Stimulated activated CD4-positive, alpha-beta T cell treated with anti-CD3 and anti-CD28 coated beads, Interleukin-1b, Interleukin-23, amount 100 ng/mL, for 1 hour (primary cell): ENCODE data around the gene PHYKPL.
"Not testable (repeated sequence)": the region's sequence is repeated elsewhere in the genome, so short reads cannot be mapped to it uniquely, and the experiment has no call there.

Experiments
- DNase-seq, 2 donors: peaks; one replicate each; pipeline ENCODE4 v3.0.0-alpha.2; 2020; ENCODE audit warnings: low read depth in 2 of 2

The PHYKPL gene

DNA sequence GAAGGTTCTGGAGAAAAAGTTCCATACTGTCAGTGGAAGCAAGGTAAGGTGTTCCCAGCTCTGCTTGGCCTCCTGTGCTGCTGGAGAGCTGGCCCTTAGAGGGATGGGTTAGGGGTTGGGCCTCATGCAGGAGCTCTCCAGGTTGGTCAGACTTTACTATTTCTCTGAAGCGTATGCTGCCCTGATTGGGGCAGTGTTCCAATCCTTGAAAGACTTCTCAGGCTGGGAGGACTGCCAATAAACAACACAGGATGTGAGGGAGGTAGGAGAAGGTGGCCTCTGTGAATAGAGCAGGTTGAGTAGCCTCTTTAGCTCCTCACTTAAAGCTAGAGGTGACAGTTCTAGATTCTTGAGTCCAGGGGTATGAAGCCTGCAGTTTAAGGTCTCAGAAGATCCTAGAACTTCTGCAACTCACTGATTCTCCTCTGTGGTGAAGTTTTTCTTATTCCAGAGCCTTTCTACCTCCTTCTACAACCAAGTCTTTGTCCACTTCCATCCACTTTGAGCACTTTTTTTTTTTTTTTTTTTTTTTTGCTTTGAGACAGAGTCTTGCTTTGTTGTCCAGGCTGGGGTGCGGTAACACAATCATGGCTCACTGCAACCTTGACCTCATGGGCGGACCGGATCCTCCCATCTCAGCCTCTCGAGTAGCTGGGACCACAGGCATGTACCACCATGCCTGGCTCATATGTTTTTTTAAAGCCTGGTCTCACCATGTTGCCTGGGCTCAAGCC is 25.3 kb downstream of the PHYKPL start:
- no peak for DNase-seq

DNA sequence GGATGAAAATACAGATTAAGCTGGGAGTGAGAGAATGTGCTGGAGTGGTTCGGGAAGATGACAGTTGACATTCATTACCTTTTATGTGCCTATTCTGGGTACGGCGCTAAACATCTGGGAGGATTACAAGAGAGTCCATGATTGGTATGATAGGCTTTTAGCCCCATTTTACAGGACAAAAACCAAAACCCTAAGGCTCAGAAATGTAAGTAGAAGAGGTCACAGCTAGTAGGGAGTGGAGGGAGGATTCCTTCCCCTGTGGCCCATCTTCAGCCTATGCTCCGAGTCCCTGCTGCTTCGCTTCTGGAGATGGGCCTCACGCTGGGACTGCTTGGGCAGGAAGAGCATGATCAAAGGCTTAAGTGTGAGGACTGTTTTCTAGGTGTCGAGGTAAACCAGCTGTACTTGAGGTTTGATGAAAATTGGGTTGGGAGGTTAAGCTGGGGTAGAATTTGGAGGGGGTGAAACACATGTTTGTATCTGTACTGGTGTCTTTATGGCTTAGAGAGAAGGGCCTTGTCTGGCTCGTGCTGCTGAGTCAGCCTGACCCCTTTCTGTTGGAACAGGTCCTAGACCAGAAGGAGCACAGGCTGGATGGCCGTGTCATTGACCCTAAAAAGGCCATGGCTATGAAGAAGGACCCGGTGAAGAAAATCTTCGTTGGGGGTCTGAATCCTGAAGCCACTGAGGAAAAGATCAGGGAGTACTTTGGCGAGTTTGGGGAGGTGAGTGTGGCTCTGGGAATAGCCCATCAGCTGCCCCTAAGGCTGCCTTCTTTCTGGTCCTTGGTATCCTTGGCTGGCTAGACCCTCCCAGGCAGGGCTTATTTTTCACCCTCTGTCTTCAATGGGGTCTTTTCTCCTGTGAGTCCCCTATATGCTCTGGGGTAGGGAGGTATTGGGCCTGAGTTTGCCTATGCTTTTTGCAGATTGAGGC is 26.2 kb downstream of the PHYKPL start:
- no peak for DNase-seq

DNA sequence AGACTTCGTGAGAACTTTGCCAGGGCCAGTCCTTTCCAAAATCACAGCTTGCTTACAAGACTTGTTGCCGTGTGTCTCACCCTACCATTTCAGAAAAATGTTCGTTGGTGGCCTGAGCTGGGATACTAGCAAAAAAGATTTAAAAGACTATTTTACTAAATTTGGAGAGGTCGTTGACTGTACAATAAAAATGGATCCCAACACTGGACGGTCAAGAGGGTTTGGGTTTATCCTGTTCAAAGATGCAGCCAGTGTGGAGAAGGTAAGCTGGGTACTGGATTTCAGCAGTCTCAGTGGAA is 26.9 kb downstream of the PHYKPL start:
- DNase-seq, result no peak

DNA sequence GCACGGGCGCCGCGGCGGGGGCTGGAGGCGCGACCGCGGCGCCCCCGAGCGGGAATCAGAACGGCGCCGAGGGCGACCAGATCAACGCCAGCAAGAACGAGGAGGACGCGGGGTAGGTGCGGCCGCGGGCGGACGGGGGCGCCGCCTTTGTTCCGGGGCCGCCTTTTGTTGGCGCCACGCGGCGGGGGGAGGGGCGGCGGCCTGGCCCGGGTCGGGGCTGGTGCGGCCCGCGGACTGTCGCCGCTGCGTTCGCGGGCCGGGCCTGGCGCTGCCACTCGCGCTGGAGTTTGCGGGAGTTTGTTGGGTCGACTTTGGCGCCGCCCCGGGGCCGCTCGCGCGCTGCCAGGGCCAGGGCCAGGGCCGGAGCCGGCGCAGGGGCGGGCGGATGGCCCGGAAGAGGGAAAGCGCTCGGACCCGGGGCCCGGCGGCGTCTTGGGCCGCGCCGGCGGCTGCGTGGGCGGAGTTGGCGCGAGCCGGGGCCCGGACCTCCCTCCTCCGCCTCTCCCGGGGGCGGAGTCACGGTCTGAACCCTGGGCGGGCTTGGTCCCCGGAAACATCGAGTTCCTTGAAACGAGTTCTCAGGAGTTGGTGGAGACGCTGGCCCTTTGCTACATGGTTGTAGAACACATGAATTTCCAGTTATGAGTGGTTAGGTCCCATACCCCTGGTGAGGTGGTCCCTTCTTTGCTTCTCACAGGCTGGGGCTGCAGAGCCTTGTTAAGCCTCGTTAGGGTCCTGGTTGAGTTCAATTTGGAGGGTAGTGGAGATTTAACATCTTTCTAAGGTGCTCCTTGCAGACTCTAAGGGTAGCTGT is 27.5 kb downstream of the PHYKPL start:
- DNase-seq, result peak; percentile 35 to 40

DNA sequence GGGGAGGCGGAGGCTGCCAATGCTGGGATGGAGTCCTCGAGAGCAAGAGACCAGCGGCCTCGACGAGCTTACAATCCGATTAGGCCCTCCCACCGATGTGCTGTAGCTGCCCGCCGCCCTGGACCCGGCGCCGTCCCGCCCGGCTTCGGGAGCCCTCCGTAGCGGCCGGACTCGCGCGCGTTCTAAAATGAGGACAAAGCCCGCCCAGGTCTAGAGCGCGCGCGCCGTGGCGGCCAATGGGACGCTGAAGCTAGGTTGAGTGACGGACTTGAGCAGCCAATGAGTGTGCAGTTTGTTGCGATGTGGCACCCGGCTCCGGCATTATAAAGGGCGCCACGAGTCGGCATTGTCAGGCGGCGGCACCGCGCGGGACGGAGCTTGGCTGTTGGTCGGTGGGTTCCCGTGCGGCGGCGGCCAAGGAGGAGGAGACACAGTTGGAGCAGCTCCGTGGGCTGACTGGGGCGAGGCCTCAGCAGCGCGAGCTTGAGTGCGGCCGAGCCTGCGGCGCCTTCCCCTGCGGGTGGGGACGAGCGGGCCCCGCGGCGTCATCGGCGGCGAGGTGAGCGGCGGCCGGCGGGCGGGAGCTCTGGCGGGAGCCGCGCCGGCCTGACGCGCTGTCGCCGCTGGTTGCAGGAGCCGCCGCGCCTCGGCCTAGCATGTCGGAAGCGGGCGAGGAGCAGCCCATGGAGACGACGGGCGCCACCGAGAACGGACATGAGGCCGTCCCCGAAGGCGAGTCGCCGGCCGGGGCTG is 28.2 kb downstream of the PHYKPL start, which contains the start of gene HNRNPAB:
Gene HNRNPAB (plus strand): TSS at position 352 of the 753 bp plus-strand sequence. CDS start 305 bp downstream, at position 657.
- DNase-seq, result peak; percentile 93 to 97

DNA sequence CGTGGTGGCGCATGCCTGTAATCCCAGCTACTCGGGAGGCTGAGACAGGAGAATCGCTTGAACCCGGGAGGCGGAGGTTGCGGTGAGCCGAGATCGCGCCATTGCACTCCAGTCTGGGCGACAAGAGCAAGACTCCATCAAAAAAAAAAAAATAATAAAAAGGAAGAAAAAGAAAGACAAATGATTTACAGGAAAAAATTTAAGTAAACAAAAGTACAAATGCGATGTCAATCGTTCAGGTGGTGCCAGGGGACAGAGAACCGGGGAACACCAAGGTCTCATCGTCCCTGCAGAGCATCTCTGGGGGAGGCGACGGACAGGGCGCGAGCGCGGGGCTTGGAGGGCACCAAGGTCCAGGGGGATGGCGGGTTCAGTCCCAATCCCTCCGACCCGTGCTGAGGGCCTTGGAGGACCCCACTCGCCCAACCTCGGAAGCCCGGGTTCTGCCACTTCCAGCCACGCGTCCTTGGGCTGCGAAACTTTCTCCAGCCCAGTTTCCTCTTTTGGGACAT is 28.9 kb downstream of the PHYKPL start:
- DNase-seq, result no peak

DNA sequence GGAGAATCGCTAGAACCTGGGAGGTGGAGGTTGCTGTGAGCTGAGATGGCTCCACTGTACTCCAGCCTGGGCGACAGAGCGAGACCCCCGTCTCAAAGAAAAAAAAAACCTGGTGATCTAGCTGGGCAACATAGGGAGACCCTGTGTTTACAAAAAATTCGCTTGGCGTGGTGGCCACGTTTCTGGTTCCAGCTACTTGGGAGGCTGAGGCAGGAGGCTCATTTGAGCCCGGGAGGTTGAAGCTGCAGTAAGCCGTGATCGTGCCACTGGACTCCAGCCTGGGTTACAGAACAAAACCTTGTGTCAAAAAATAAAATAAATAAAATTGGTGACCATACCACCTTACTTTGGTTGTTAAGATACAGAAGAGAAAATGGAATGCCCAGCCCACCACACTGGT is 30.1 kb downstream of the PHYKPL start:
- DNase-seq, result no peak

DNA sequence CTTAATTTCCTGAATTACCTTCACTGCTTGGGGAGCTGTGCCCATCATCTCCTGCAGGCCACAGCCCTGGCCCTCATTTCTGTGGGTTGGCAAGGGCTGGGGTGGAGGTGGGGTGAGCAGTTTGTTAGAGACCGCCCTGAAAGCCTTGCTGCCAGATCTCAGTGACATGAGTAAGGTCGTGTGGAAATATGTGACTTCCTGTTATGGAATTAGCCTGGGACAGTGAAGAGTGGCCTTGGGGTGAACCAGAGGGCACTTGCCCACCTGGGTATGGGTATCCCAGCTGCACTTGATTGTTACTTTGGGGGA is 30.7 kb downstream of the PHYKPL start:
- no peak for DNase-seq

DNA sequence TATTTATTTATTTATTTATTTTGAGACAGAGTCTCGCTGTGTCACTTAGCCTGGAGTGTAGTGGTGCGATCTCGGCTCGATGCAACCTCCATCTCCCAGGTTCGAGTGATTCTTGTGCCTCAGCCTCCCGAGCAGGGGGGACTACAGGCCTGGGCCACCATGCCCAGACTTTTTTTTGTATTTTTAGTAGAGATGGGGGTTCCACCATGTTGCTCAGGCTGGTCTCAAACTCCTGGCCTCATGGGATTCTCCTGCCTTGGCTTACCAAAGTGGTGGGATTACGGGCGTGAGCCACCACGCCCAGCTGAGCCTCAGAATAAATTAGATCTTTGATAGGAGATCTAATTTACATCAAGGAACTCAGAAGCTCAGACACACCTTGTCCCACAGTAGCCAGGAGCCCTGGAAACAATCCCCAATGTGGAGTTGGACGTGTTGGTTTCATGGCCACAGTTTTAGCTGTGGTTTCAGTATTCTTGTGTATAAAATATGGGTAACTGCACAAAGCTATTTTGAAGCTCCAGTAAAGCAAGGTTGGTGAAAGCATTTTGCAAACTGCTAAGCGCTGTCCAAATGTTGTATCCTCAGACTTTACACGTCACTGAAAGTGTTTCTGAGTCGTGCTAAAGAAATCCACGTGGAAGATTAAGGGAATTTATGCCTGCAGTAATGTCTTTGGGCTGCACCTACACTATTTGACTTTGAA is 31.2 kb downstream of the PHYKPL start:
- no peak for DNase-seq

DNA sequence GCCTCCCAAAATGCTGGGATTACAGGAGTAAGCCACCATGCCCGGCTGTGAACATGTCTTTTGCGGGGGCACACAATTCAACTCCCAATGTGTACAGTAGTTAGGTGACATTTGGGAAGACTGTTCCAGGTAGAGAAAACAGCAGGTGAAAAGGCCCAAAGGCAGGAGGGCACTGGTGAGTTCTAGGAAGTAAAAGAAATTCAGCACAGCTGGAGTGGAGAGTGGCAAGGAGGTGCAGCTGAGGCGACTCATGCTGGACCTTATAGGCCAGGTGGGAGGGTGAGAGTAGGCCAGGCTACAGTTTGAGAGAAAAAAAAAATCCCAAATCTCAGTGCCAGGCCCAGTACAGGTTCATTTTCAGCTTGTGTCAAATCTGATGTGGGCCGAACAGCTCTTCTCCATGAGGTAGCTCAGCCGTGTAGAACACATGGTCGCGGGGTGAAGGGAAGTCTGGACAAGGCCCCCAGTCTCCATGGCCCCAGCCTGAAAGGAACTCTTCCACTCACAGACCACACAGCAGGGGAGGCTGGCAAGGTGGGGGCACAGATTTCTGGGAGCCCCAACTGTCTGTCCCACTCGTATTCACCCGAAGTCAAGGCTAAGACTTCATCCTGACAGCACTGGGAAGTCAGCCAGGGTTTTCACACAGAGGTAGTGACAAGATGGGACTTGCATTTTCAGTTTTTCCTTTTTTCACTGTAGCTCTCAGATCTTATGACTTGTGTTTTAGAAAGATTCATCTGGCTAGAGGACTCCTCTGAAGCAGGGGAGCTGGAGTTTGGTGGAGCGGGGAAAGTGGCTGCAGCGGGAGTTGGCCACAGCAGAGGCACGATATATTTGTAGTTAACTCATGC is 32.8 kb downstream of the PHYKPL start:
- no peak for DNase-seq

DNA sequence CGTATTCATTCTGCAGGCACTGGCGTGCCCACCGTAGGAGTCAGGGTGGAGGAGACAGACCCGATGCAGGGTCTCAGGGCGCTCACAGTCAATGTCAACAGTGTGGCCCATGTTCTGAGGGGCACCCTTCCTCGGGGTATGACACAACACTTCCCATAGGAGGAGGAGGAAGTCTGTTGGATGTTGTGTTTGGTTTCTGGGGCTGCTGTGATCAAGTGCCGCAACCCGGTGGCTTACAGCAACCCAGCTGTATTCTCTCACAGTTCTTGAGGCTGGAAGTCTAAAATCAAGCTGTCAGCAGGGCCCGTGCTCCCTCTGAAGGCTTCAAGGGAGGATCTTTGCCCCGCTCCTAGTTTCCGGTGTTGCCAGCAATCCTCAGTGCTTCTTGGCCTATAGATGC is 33.9 kb downstream of the PHYKPL start:
- DNase-seq, result no peak

DNA sequence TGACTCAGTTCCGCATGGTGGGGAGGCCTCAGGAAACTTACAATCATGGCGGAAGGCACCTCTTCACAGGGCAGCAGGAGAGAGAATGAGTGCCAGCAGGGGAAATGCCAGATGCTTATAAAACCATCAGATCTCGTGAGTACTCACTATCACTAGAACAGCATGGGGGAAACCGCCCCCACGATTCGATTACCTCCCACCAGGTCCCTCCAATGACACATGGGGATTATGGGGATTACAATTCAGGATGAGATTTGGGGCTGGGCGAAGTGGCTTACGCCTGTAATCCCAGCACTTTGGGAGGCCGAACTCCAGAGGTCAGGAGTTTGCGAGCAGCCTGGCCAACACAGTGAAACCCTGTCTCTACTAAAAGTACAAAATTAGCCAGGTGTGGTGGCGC is 34.5 kb downstream of the PHYKPL start:
- not testable (repeated sequence) for DNase-seq

DNA sequence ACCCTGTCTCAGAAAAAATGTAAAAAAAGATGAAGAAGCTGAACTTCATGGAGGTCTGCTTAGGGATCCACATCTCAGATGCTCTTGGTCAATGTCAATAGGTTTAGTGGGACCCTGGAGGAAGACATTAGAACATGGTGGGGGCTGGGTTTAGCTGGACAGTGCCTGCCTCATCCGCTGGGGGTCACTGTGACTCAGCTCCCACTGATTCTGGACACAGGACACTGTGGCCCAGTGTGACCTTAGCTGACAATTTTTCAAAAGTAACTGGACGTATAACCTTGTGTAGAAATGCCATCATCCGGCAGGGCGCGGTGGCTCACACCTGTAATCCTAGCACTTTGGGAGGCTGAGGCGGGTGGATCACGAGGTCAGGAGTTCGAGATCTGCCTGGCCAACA is 35.6 kb downstream of the PHYKPL start:
- DNase-seq, result no peak

DNA sequence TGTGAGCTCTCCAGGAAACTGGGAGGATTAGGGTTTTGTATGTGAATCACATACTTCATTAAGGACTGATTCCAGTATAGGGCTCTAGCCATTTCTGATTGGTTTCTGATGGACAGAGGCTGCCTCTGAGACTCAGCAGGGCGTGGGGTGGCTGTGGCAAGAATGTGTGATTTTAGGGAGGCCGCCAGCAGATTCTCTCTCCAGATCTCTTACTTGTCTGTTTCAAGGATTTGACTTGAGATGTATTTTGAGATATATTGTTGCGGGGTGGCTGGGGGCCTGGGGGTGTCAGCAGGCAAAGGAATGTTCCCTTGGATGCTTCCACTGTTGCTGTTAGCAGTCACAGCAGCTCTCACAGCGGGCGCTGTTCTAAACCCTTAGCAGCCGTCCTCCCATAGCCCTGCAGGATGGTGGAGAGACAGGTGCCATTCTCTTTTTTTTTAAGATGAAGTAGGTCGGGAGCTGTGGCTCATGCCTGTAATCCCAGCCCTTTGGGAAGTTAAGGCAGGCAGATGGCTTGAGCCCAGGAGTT is 36.3 kb downstream of the PHYKPL start:
- DNase-seq, result no peak

DNA sequence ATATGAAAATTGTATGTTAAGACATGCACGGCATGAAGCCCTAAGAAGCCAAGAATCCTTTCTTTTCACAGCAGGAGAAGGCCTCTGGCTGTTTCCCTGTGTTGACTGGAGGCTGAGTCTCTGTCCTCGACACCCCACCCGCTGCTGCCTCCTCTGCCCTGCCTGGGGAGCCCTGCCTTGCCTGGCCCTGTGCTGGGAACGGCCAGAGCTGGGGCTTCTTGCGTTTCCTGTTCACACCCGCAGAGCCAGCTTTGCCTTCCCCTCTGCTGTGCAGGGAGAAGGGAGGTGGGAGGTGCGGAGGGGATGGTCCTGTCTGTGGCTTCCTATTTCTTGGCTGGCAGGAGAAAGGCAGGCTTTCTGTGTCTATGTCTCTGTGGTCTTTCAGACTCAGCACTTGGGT is 38.6 kb downstream of the PHYKPL start:
- no peak for DNase-seq

DNA sequence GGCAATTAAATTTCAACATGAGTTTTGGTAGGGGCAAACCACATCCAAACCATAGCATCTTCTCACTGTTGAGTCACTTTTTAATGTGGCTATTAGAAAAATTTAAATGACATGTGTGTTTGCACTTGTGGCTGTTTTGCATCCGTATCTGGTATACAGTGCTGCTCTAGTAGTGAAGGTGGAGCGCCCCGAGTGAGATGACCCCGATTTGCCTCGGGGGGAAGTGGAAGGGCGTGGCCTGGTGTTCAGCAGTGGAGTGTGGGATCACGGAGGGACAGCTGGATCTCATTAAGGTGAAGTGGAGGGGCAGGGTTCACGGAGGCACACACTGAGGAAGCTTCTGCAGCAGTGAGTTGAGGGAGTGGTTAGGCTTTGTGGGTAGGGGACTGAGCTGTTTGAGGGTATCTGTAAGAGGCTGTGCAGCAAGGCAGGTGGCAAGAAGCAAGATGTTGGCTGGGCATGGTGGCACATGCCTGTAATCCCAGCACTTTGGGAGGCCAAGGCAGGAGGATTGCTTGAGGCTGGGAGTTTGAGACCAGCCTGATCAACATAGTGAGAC is 39.3 kb downstream of the PHYKPL start:
- DNase-seq, result no peak

DNA sequence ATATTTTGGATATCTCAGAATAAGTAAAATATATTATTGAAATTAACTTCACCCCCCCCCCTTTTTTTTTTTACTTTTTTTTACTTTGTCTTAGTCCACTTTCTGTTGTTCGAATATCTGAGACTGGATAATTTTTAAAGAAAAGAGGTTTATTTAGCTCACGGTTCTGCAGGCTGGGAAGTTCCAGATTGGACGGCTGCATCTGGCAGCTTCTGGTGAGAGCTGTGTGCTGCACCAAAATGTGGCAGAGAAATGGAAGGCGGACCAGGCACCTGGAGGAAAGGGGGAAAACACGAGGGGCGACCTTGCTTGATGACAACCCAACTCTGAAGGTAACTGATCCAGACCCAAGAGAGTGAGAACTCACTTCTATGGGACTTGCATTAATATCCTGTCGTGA is 39.8 kb downstream of the PHYKPL start:
- DNase-seq, result no peak

DNA sequence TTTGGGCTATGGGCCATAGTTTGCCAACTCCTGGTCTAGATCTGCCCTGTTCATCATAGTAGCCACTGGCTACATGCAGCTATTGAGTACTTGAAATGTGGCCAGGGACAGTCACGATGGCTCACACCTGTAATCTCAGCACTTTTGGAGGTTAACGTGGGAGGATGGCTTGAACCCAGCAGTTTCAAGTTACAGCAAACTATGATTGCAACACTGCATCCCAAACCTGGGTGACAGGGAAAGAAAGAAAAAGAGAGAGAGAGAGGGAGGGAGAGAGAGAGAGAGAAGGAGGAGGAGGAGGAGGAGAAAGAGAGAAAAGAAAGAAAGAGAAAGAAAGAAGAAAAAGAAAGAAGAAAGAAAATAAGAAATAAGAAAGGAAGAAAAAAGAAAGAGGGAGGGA is 40.4 kb downstream of the PHYKPL start:
- DNase-seq, result no peak

DNA sequence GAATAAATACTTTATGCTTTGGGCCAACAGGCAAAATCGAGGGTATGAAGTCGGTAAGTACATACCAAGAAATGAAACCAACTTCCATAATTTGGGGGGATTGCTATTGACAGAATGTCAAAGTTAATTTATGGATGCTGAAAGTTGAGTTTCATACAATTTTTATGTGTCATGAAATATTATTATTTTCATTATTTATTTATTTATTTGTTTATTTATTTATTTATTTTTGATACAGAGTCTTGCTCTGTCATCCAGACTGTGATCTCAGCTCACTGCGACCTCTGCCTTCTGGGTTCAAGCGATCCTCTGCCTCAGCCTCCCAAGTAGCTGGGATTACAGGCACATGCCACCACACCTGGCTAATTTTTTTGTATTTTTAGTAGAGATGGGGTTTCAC is 40.9 kb downstream of the PHYKPL start:
- no peak for DNase-seq
